ENCODE data around the gene MTG2. TPM values are rescaled to one million over a fixed set of nuclear protein-coding genes. Genes with fewer than 3 reads are reported as not detected.

The MTG2 gene
- total and polyA plus RNA-seq, 2 of the 4 experiments (the other 2 are of a cell fraction): 11.5 to 25.2 TPM

GRCh38 chr20:62233684-62234083, 50.9 kb downstream of the MTG2 start:
- in situ Hi-C loops (cut with MboI; ENCODE audit: low sequenced_read_pairs): no loop called here
- Histone ChIP-seq H2AK5ac (ENCODE audit: low read depth, low read length) (no peak overlapping the region), H4K5ac (ENCODE audit: low read depth, low read length) (no peak overlapping the region), H3K9ac (ENCODE audit: low read depth, low read length) (no peak overlapping the region), H3K4me3 (ENCODE audit: insufficient read depth, low read depth, low read length) (no peak overlapping the region), H3K4ac (ENCODE audit: low read depth, low read length) (no peak overlapping the region), H3K23ac (ENCODE audit: low read depth, low read length) (no peak overlapping the region), H4K20me1 (ENCODE audit: insufficient read depth, low read length) (peaks cover 4% of the 10 kb centered on the region; the same call in 1 of the 2 replicates), H2AK9ac (replicated peaks; ENCODE audit: low read depth, low read length, poor library complexity) (no peak overlapping the region), H2BK20ac (ENCODE audit: low read depth, low read length) (no peak overlapping the region), H3K14ac (replicated peaks; ENCODE audit: low read depth, low read length) (no peak overlapping the region), H3K18ac (ENCODE audit: low read depth, low read length) (no peak overlapping the region), H3K56ac (ENCODE audit: extremely low read depth, insufficient read depth, low read length) (no peak overlapping the region), H2BK15ac (ENCODE audit: low read depth, low read length) (no peak overlapping the region), H3K79me1 (ENCODE audit: low read depth in 1 of 2, low read length in 2 of 2) (no peaks in the 10 kb centered on the region; a peak in 2 of 4 replicates), H4K8ac (ENCODE audit: low read depth in 2 of 2, low read length in 2 of 2) (no peak overlapping the region), H3K9me3 (ENCODE audit: control insufficient read depth, insufficient read depth, low read length) (peaks cover 4% of the 10 kb centered on the region), H4K91ac (ENCODE audit: insufficient read depth, low read depth, low read length) (no peak overlapping the region), H2AFZ (replicated peaks; ENCODE audit: low read length, poor library complexity) (no peak overlapping the region), H3K27me3 (ENCODE audit: control insufficient read depth, insufficient read depth, low read length) (peaks cover 20% of the 10 kb centered on the region), H3K27ac (ENCODE audit: insufficient read depth, low read length) (no peak overlapping the region), H3K4me2 (ENCODE audit: low read depth, low read length) (no peak overlapping the region), H3K36me3 (ENCODE audit: control insufficient read depth, insufficient read depth, low read length) (no peaks in the 10 kb centered on the region), H3K4me1 (ENCODE audit: control insufficient read depth, insufficient read depth, low read length) (no peaks in the 10 kb centered on the region), H3K9me1 (ENCODE audit: insufficient read depth, low read length) (no peaks in the 10 kb centered on the region), H2BK120ac (ENCODE audit: low read depth, low read length) (no peak overlapping the region), H2BK5ac (ENCODE audit: low read depth, low read length, poor library complexity, severe bottlenecking) (no peak overlapping the region)
- POLR2A ChIA-PET (ENCODE audit: unreplicated experiment): no interaction called here
- DNase-seq (no peak), ATAC-seq (ENCODE audit: low read depth) (no peak)
- CTCF ChIA-PET: no interaction called here
- intact Hi-C loops (cut with micrococcal nuclease): no loop called here
- BruUV-seq (replicated peaks): no TSS peak
- dilution Hi-C loops (cut with HindIII; ENCODE audit: low sequenced_read_pairs, unreplicated experiment): no loop called here
- WGBS, 2 experiments (ENCODE audit: extremely low coverage in 2 of 2, insufficient read length in 1 of 2): no CpG with 5 or more reads among the region's 4 CpGs
- TF ChIP-seq CEBPB (IDR thresholded peaks at IDR 0.05; ENCODE audit: low read depth, low read length): no peak
- TF ChIP-seq MAFK (IDR thresholded peaks at IDR 0.05; ENCODE audit: low read depth, low read length): no peak
- no peak for TF ChIP-seq RAD21 (IDR thresholded peaks at IDR 0.05; ENCODE audit: low read length)
- no peak for TF ChIP-seq MAZ (IDR thresholded peaks at IDR 0.05; ENCODE audit: borderline replicate concordance, low read depth, low read length)
- no peak for TF ChIP-seq SMC3 (IDR thresholded peaks at IDR 0.05; ENCODE audit: low read depth, low read length)
- no peak for TF ChIP-seq FOS (IDR thresholded peaks at IDR 0.05; ENCODE audit: low read depth, low read length)
- no peak for TF ChIP-seq BHLHE40 (IDR thresholded peaks at IDR 0.05; ENCODE audit: low read depth, low read length)
- no peak for TF ChIP-seq RCOR1 (IDR thresholded peaks at IDR 0.05; ENCODE audit: insufficient replicate concordance, low read length)
- TF ChIP-seq RFX5 (IDR thresholded peaks at IDR 0.05; ENCODE audit: low read depth, low read length): no peak
- TF ChIP-seq POLR2A (IDR thresholded peaks at IDR 0.05; ENCODE audit: low read depth, low read length): no peak
- no peak for TF ChIP-seq USF2 (IDR thresholded peaks at IDR 0.05; ENCODE audit: low read depth, low read length)
- TF ChIP-seq CHD1 (IDR thresholded peaks at IDR 0.05; ENCODE audit: low read depth, low read length): no peak

All from IMR-90 (cell line).